Measurements from ENCODE around the gene RAPGEF6.
"Not testable (repeated sequence)": the region's sequence is repeated elsewhere in the genome, so short reads cannot be mapped to it uniquely, and the experiment has no call there.

Gene RAPGEF6

DNA sequence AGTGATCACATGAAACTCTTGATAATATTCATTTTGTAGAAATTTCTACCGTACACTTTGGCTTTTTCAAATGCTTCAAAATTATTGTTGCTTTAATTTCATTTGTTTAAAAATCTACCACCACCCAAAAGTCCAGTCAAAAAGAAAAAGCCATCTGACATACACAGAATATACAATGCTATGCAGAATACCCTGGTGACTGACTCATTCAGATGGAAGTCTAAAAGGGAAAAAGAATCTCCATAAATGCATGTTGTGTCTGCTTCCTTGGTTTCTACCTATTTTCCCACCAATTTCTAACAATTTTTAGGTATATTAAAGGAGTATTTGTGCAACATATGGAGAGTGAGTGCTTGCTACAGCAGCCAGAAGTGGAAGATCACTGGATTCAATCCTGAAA lies 9.3 kb upstream of the RAPGEF6 start:
- no peak for DNase-seq (ENCODE audit: extremely low read depth in 1 of 2, low read depth in 1 of 2)

GRCh38 chr5:131641494-131641893 lies 6.5 kb upstream of the RAPGEF6 start:
- no peak for DNase-seq (ENCODE audit: extremely low read depth in 1 of 2, low read depth in 1 of 2)

DNA sequence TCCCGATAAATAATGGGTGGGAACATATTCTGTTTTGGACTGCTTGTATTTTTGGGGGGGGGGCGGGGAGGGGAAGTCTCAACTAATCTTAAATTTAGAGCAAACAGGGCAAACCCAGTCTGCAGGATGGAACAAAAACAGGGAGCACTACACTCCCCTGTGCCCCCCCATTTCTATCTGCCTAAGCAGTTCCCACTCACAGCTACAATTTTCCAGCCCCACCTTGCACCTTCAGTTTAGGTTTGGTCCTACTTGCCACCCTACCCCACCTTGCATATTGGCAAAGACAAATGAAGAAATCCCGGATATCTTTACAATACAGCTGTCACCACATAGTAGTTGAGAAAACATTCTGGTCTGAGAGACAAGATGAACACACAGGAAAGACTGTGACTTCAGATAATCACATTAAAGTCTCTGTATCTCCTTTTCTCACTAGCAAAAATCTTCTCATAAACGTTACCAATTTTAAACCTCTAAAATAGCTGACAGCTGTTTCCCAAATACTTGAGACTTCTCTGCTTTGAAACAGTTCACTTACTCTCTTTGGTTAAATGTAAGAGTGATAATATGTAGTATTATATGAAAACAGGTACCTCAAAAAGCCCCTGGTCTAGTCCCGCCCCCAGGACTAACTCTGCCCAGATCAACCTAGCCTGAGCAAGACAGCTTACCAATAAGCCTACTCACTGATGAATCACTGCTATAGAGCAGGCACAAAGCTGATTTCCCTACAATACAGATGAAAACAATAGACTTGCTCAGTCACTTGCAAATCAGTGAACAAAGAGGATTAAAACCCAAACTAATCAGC lies 5.2 kb upstream of the RAPGEF6 start:
- DNase-seq (ENCODE audit: extremely low read depth in 1 of 2, low read depth in 1 of 2), result peak in 1 of 2 donors; percentile 56

GRCh38 chr5:131639148-131639547 lies 4.1 kb upstream of the RAPGEF6 start:
- DNase-seq (ENCODE audit: extremely low read depth in 1 of 2, low read depth in 1 of 2), result no peak

GRCh38 chr5:131637694-131638093 lies 2.7 kb upstream of the RAPGEF6 start:
- DNase-seq (ENCODE audit: extremely low read depth in 1 of 2, low read depth in 1 of 2), result no peak

- DNase-seq (ENCODE audit: extremely low read depth in 1 of 2, low read depth in 1 of 2), result no peak
Observed at GRCh38 chr5:131635684-131636572, 899 bp upstream of the RAPGEF6 start.

- peak; percentile 29 to 40 for DNase-seq (ENCODE audit: extremely low read depth in 1 of 2, low read depth in 1 of 2)
Observed at GRCh38 chr5:131634666-131634995, 398 bp downstream of the RAPGEF6 start.

DNA sequence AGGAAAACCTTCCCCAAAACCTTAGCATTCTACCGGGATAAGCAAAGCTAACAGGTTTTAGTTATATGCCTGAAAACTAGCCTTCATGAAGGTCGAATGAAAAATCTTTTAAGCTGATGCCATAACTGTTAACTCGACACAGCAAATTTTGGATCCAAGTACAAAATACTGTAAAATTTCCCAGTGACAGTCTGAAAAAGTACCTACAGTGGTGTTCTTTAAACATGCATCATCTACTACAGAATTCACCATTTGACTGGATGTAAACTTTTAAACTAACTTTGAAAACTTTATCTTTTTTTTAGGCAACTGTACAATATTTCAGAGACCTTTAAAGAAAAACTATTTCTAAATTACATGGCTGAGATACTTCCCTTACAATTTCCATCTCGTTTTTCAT lies 791 bp downstream of the RAPGEF6 start:
- DNase-seq (ENCODE audit: extremely low read depth in 1 of 2, low read depth in 1 of 2), result no peak

GRCh38 chr5:131633830-131634229 lies 1.2 kb downstream of the RAPGEF6 start:
- no peak for DNase-seq (ENCODE audit: extremely low read depth in 1 of 2, low read depth in 1 of 2)

- no peak for DNase-seq (ENCODE audit: extremely low read depth in 1 of 2, low read depth in 1 of 2)
Observed at GRCh38 chr5:131630963-131631350, 4.1 kb downstream of the RAPGEF6 start.

DNA sequence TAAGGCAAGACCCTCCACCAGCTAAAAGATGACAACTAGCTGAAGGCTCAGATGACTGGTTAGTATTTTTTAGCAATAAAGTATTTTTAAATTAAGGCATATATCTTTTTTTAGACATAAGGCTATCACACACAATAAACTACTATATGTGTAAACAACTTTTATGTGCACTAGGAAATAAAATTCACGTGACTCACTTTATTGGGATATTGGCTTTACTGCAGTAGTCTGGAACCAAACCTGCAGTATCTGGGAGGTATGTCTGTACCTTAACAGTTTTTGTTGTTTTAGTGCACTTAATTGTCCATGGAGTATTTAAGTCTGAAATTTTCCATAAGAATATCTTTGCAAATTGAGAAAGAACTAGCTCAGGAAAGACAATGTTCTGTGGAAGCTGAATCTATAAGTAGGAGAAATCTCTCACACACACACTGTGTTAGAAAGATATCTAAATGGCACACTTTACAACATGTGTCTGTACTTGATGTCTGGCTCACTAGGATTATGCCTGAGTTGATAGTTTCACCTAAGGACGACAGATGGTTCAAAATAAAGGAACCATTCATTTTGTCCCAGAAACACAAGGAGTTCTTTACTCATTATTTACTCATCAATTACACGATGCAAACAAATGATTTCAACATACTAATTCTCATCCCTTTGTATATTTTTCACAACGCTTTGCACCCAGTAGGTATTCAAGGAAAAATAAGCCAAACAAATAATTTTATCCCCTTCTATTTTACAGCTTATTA lies 4.6 kb downstream of the RAPGEF6 start:
- no peak for DNase-seq (ENCODE audit: extremely low read depth in 1 of 2, low read depth in 1 of 2)

DNA sequence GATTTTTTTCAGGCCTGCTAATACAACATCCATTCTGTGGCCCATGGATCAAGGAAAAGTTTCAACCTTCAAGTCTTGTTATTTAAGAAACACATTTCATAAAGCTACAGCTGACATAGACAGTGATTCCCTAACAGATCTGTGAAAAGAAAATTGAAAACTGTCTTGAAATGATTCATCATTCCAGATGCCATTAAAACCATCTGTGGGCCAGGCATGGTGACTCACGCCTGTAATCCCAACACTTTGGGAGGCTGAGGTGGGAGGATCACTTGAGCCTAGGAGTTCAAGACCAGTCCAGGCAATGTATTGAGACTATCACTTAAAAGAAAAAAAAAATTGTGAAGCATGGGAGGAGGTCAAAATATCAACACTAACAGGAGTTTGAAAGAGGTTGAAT lies 6.0 kb downstream of the RAPGEF6 start:
- no peak for DNase-seq (ENCODE audit: extremely low read depth in 1 of 2, low read depth in 1 of 2)

DNA sequence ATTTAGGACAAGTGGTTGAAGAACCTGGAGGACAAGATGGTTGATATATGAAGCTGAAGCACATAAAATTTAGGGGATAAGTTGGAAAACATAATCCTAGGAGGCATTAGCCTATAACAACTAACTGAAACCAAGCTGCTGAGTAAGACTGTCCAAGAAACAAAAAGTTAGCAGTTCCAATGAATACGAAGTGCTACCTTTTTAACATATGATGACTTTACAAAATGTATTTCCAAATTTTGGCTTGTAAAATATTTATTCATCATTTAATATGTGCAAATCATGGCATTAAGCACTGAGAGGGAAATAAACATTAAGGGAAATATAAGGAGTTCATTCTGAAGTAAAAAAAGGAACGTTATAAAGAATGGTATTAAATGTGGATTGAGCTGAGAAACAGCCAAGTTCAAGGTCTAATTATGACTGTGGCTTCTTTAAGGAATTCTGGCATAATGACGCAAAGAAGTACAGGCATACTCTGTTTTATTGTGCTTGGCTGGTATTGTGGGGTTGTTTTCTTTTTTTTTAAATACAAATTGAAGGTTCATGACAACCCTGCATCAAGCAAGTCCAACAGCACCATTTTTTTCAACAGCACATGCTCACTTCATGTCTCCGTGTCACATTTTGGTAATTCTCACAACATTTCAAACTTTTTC lies 7.7 kb downstream of the RAPGEF6 start:
- no peak for DNase-seq (ENCODE audit: extremely low read depth in 1 of 2, low read depth in 1 of 2)

- no peak for DNase-seq (ENCODE audit: extremely low read depth in 1 of 2, low read depth in 1 of 2)
Observed at GRCh38 chr5:131622633-131623032, 12.4 kb downstream of the RAPGEF6 start.

DNA sequence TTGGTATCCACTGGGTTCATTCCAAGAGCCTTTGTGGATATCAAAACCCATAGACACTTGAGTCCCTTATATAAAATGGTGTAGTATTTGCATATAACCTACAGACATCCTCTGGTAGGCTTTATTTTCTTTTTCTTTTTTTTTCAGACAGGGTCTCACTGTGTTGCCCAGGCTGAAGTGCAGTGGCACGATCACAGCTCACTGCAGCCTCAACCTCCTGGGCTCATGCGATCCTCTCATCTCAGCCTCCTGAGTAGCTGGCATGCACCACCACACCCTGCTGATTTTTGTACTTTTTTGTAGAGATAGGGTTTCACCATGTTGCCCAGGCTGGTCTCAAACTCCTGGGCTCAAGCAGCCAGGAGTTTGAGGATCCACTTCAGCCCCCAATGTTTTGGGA lies 13.9 kb downstream of the RAPGEF6 start:
- not testable (repeated sequence) for DNase-seq (ENCODE audit: extremely low read depth in 1 of 2, low read depth in 1 of 2)

DNA sequence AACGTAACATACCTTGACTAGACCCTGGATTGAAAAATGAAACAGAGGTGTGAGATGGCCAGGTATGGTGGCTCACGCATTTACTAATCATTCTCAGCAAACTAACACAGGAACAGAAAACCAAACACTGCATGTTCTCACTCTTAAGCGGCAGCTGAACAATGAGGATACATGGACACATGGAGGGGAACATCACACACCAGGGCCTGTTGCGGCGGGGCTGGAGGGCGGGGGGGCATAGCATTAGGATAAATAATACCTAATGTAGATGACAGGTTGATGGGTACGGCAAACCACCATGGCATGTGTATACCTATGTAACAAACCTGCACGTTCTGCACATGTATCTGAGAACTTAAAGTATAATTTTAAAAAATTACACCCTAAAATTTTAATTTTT lies 15.9 kb downstream of the RAPGEF6 start:
- DNase-seq (ENCODE audit: extremely low read depth in 1 of 2, low read depth in 1 of 2), result no peak

DNA sequence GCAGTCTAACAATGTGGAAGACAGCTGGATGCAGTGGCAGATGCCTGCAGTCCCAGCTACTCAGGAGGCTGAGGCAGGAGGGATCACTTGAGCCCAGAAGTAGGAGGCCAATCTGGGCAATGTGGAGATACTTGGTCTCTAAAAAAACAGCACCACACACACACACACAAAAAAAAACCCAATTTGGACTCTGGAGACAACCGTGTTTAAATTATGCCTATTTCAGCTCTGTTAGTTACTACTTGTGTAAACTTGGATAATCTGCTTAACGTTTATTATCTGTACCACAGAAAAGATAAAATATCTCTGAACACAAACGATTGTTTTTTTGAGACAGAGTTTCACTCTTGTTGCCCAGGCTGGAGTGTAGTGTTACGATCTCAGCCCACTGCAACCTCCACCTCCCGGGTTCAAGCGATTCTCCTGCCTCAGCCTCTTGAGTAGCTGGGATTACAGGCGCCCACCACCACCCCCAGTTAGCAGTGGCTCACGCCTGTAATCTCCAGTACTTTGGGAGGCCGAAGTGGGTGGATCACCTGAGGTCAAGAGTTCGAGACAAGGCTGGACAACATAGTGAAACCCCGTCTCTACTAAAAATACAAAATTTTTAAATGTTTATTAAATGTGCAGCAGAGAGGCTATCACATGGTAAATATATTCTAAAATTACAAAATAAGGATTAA lies 17.7 kb downstream of the RAPGEF6 start:
- no peak for DNase-seq (ENCODE audit: extremely low read depth in 1 of 2, low read depth in 1 of 2)

- no peak for DNase-seq (ENCODE audit: extremely low read depth in 1 of 2, low read depth in 1 of 2)
Observed at GRCh38 chr5:131615957-131616356, 19.1 kb downstream of the RAPGEF6 start.

- no peak for DNase-seq (ENCODE audit: extremely low read depth in 1 of 2, low read depth in 1 of 2)
Observed at GRCh38 chr5:131613423-131613822, 21.6 kb downstream of the RAPGEF6 start.

- no peak for DNase-seq (ENCODE audit: extremely low read depth in 1 of 2, low read depth in 1 of 2)
Observed at GRCh38 chr5:131611064-131611381, 24.0 kb downstream of the RAPGEF6 start.
